ENCODE measurements around the gene ULBP2. TPM values are rescaled to one million over a fixed set of nuclear protein-coding genes. Genes with fewer than 3 reads are reported as not detected.
"Not testable (repeated sequence)": the region's sequence is repeated elsewhere in the genome, so short reads cannot be mapped to it uniquely, and the experiment has no call there.

Gene ULBP2
- total RNA-seq, 4 donors from 2014 or later: 2.9 to 11.1 (median 4.6) TPM

GRCh38 chr6:149954984-149955653 lies 13.3 kb downstream of the ULBP2 start:
- H3K4me3 ChIP-seq; DNase-seq; H3K9me3 ChIP-seq; H3K27ac ChIP-seq; intact Hi-C loops (cut with DNase I); H3K36me3 ChIP-seq: not testable (repeated sequence)
- Histone ChIP-seq H3K27me3 (peaks cover 0 to 98% (median 15%) of the 10 kb centered on the region in 4 donors), H3K4me1 (peaks cover 0 to 15% (median 3%) of the 10 kb centered on the region in 3 donors)
- 13 to 24% methylated on average over 12 of the region's 21 CpGs for WGBS, 2 donors

- H3K36me3 ChIP-seq; H3K9me3 ChIP-seq; intact Hi-C loops (cut with DNase I); H3K4me3 ChIP-seq; DNase-seq; H3K27ac ChIP-seq: not testable (repeated sequence)
- peaks cover 0 to 15% (median 3%) of the 10 kb centered on the region in 3 donors for H3K4me1 ChIP-seq
- peaks cover 0 to 98% (median 15%) of the 10 kb centered on the region in 4 donors for H3K27me3 ChIP-seq
- 36 to 43% methylated on average over 7 of the region's 7 CpGs for WGBS, 2 donors
Observed at GRCh38 chr6:149955654-149956317, 14.0 kb downstream of the ULBP2 start.

- H3K27ac ChIP-seq; H3K4me3 ChIP-seq; H3K9me3 ChIP-seq; DNase-seq; intact Hi-C loops (cut with DNase I); H3K36me3 ChIP-seq: not testable (repeated sequence)
- Histone ChIP-seq H3K4me1 (peaks cover 4 to 19% (median 5%) of the 10 kb centered on the region in 3 donors), H3K27me3 (peaks cover 0 to 98% (median 8%) of the 10 kb centered on the region in 4 donors)
- WGBS, 2 donors: 61 to 63% methylated on average over 3 of the region's 3 CpGs
Observed at GRCh38 chr6:149958124-149958523, 16.3 kb downstream of the ULBP2 start.

GRCh38 chr6:149959806-149960205 lies 18.0 kb downstream of the ULBP2 start:
- H3K27ac ChIP-seq; intact Hi-C loops (cut with DNase I); H3K4me3 ChIP-seq; DNase-seq; H3K9me3 ChIP-seq; H3K36me3 ChIP-seq: not testable (repeated sequence)
- Histone ChIP-seq H3K4me1 (peaks cover 18 to 21% (median 18%) of the 10 kb centered on the region in 3 donors), H3K27me3 (peaks cover 7 to 98% (median 15%) of the 10 kb centered on the region in 4 donors)
- WGBS, 2 donors: 52 to 88% methylated on average over 3 of the region's 4 CpGs

GRCh38 chr6:149960488-149960887 lies 18.7 kb downstream of the ULBP2 start:
- Histone ChIP-seq H3K9me3 (no peaks in the 10 kb centered on the region), H3K27ac (no peak overlapping the region), H3K4me1 (peaks cover 22 to 28% (median 24%) of the 10 kb centered on the region in 3 donors), H3K36me3 (no peaks in the 10 kb centered on the region), H3K4me3 (no peak overlapping the region), H3K27me3 (peaks cover 10 to 98% (median 19%) of the 10 kb centered on the region in 4 donors)
- 74 to 75% methylated on average over 5 to 6 of the region's 6 CpGs for WGBS, 2 donors
- intact Hi-C loops (cut with DNase I): no loop called here
- DNase-seq: no peak
- TF ChIP-seq CTCF (IDR thresholded peaks at IDR 0.05) (no peak), POLR2A (IDR thresholded peaks at IDR 0.05) (no peak)

- WGBS, 2 donors: 59 to 75% methylated on average over 6 of the region's 6 CpGs
Observed at GRCh38 chr6:149961728-149962425, 20.1 kb downstream of the ULBP2 start.

More at GRCh38 chr6:149961728-149962425, 20.1 kb downstream of the ULBP2 start:
- peaks cover 10 to 98% (median 18%) of the 10 kb centered on the region in 4 donors for H3K27me3 ChIP-seq
- TF ChIP-seq CTCF (IDR thresholded peaks at IDR 0.05) (no peak), POLR2A (IDR thresholded peaks at IDR 0.05) (no peak)
- no peaks in the 10 kb centered on the region for H3K9me3 ChIP-seq
- H3K27ac ChIP-seq: no peak overlapping the region
- peaks cover 22 to 28% (median 24%) of the 10 kb centered on the region in 3 donors for H3K4me1 ChIP-seq
- intact Hi-C loops (cut with DNase I): no loop called here
- H3K4me3 ChIP-seq: no peak overlapping the region
- DNase-seq: no peak
- H3K36me3 ChIP-seq: no peaks in the 10 kb centered on the region
